Activated effector memory CD4-positive, alpha-beta T cell treated with Interleukin-2 at 50 U/mL for 16 hours (primary cell): ENCODE data around the gene AGPAT2.
"Not testable (repeated sequence)": the region's sequence is repeated elsewhere in the genome, so short reads cannot be mapped to it uniquely, and the experiment has no call there.

Source experiments
- DNase-seq: peaks from one replicate; pipeline ENCODE4 v3.0.0-alpha.2; 2020

AGPAT2 gene

GRCh38 chr9:136643596-136644342, 43.5 kb downstream of the AGPAT2 start:
- no peak for DNase-seq

GRCh38 chr9:136642439-136642921, 44.8 kb downstream of the AGPAT2 start:
- DNase-seq: no peak

- no peak for DNase-seq
Observed at GRCh38 chr9:136640171-136641111, 46.8 kb downstream of the AGPAT2 start.

GRCh38 chr9:136634904-136635303, 52.4 kb downstream of the AGPAT2 start:
- DNase-seq: no peak

DNA sequence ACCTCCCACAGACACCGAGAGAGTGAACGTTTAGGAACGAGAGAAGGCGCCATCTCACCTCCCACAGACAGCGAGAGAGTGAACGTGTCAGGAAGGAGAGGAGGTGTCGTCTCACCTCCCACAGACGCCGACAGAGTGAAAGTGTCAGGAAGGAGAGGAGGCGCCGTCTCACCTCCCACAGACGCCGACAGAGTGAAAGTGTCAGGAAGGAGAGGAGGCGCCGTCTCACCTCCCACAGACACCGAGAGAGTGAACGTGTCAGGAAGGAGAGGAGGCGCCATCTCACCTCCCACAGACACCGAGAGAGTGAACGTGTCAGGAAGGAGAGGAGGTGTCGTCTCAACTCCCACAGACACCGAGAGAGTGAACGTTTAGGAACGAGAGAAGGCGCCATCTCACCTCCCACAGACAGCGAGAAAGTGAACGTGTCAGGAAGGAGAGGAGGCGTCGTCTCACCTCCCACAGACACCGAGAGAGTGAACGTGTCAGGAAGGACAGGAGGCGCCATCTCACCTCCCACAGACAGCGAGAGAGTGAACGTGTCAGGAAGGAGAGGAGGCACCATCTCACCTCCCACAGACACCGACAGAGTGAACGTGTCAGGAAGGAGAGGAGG, 54.7 kb downstream of the AGPAT2 start:
- DNase-seq: not testable (repeated sequence)

- peak; percentile 10 for DNase-seq
Observed at GRCh38 chr9:136632072-136632471, 55.2 kb downstream of the AGPAT2 start.

DNA sequence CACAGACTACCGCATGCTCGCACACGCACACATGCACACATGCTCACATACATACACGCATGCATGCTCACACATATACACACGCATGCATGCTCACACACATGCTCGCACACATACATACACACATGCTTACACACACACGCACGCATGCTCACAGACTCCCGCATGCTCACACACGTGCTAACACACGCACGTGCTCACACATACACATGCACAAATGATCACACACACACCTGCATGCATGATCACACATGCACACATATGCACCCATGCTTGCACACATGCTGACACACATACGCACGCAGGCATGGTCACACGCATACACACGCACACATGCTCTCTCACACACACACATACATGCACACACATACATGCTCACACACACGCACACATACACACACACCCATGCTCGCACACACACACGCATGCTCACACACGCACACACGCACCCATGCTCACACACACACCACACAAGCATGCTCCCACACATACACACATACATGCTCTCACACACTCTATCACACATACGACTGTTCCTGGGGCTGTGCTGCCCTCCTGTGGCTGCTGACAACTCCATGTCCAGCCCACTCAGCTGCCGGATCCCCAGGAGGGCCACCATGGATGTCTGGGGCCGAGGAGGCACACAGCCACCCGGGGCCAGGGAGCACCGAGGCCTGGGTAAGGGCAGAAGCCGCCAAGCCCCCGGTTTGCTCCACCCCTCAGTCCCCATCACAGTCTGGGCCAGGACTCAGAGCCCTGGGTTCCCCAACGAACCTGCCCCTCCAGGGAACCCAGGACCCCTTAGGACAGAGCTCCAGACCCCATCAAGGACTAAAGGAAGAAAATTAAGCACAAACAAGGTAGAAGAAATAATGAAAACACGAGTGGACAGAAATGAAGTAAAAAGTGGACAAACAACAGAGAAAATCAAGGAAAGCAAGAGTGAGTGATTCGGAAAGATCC, 55.9 kb downstream of the AGPAT2 start:
- DNase-seq: peak; percentile 71

DNA sequence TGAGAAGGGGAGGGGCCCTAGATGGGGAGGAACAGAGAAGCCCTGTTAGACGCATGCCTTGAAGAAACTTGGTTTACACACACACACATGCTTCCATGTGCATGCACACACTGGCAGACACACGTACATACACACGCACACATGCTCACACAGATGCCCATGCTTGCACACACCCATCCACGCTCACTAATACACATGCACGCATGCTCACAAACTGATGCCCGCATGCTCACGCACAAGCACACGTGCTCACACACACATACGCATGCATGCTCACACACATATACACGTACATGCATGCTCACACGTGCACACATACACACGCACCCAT, 56.6 kb downstream of the AGPAT2 start:
- DNase-seq: no peak

- DNase-seq: peak; percentile 38
Observed at GRCh38 chr9:136629879-136630661, 57.2 kb downstream of the AGPAT2 start.

DNA sequence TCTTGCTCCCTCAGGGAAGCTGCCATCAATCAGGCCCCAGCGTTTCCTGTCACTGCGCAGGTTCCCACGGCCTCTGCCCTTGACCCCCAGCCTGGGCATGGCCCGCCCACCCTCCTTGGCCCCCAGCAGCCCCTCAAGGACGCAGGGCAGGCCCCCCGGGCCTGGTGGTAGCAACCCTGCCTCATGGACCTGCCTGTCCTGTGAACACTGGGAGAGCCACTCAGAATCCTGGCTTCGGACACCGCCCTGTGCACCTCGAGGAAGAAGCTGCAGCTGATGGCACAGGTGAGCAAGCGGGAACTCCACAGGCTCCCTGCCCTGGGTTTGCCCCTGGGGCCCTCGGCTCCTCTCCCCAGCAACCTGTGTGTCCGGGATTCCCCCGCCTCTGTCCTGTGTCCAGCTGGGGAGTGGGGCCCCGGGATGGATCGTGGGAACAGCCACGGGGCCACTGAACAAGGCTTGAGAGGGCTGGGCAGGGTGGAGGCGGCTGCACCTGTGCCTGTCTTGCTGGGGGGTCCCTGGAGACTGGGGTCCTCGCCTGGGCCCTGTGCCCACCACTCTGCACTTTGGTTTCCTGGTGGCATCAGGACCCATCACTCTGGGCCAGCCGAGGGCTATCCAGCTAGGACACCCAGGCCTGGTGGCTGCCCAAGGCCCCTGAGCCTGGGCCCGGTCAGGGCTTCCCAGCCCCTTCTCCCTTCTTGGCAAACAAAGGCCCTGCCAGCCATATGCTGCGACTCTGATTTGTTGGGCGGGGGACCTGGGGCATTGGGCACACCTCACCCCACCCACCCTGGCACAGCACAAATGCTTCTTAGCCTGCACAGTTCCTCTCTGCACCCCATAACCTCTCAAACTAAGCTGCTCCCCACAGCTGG, 58.0 kb downstream of the AGPAT2 start:
- DNase-seq: no peak

DNA sequence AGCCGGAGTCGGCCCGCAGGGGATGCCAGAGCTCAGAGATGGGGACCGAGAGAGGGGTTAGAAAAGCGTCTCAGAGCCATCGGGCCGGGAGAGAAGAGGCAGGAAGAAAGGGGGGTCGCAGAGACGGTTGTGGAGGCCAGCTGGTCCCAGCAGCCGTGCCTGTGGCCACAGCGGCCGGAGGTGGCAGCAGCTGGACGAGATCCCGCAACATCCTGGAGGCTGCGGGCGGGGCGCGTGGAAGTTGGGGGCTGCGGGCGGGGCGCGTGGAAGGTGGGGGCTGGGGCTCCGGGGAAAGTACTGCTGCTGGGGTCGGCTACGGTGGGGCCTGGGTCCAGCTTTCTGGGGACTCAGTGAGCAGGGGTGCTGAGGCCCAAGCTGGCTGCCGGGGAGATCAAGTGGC, 59.0 kb downstream of the AGPAT2 start:
- DNase-seq: no peak

- no peak for DNase-seq
Observed at GRCh38 chr9:136627703-136628102, 59.6 kb downstream of the AGPAT2 start.

GRCh38 chr9:136626740-136627642, 60.3 kb downstream of the AGPAT2 start:
- no peak for DNase-seq

DNA sequence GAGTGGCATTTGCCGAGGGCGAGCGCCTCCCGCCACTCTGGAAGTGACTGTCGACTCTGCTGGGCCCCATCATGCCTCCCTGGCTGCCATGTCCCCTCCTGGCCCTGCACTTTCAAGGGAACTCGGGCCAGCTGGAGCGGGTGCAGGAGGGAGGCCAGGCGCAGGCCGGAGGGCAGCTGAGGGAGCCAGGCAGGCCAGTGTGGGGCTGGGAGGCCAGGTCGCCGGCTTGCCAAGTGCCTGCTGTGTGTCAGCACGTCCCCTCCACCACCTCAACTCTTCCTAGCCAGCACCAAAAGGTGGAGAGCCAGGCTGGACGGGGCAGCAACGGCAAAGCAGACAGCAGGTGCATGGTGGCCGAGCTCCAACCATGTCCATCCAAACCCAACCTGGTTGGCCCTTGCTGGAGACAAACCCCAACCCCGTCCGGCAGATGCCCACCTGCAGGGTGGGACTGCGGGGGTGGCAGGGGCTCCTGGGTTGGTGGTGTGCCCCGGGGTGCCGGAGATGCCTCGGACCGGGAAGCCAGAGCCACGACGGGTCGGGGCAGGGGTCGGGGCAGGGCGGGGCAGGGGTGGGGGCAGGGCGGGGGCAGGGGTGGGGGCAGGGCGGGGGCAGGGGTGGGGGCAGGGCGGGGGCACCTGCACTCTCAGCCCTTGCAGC, 61.1 kb downstream of the AGPAT2 start:
- DNase-seq: no peak

GRCh38 chr9:136625101-136626065, 61.9 kb downstream of the AGPAT2 start:
- no peak for DNase-seq

DNA sequence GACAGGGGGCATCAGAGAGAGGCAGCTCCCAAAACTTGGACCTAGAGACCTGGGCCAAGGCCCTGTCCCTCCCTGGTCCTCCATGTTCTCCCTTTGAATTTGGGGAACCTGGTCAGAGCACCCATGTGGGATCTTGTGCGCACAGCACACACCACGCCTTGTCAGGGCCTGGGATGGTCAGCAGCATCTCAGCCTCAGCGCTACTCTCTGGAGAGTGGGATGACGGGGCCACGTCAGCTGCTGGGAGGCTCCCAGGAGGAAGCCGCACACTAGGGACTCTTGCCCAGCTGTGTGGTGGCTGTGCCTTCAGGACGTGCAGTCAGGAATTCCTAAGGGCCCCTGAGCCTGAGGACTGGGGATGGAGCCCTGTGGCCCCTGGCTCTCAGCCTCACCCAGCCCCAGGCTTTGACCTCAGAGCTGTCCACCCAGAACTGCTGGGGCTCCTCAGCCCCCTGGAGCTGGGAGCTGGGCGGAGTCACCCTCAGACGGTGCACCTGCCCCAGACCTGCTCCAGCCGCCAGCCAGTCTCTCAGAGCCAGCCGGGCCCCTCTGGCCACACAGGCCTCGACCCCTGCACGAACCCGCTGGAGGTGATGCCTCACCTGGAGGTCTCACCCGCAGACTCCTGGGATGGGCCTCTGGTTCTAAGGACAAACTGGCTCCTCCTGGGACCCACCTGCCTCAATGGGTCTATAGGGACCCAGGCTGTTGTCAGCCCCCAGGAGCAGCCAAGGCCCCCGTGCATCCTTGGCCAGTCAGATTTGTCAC, 62.9 kb downstream of the AGPAT2 start:
- no peak for DNase-seq

DNA sequence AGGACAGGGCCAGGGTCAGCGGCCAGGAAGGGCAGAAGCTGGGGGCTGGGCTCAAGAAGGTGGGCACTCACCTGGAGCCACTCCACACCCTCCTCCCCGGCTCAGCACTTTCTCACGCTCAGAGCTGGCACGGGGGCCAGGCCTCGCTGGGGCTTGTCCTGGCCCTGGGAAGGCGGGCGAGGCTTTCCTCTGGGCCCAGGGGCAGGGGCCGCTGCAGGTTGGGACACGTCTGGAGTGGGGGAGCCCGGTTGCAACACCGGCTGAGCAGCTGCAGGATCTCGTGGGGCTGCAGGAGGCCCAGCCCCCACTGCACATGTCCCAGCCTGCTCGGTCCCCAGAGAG, 63.4 kb downstream of the AGPAT2 start:
- DNase-seq: no peak
